ENCODE measurements around the gene MYO9B. TPM values are rescaled to one million over a fixed set of nuclear protein-coding genes. Genes with fewer than 3 reads are reported as not detected.

MYO9B gene
- total and polyA plus RNA-seq, 2 of the 13 experiments (the other 11 are each of a cell fraction or from before 2014, with no cell fraction given): 18.0 to 18.3 TPM

- TF ChIP-seq THAP8 (CRISPR knock-in tag; IDR thresholded peaks at IDR 0.05; ENCODE audit: borderline replicate concordance) (no peak), HOXA3 (CRISPR knock-in tag; IDR thresholded peaks at IDR 0.05) (no peak), ZNF746 (CRISPR knock-in tag; IDR thresholded peaks at IDR 0.05) (0 out of 2 replicates have a peak, but pooled peaks have one; percentile 17), ZNF589 (CRISPR knock-in tag; conservative IDR thresholded peaks at IDR 0.05) (no peak), THAP7 (CRISPR knock-in tag; IDR thresholded peaks at IDR 0.05) (no peak), ZNF496 (CRISPR knock-in tag; IDR thresholded peaks at IDR 0.05; ENCODE audit: insufficient replicate concordance) (no peak), ZNF773 (CRISPR knock-in tag; IDR thresholded peaks at IDR 0.05; ENCODE audit: borderline replicate concordance) (no peak), NONO (IDR thresholded peaks at IDR 0.05) (no peak), NONO (CRISPR knock-in tag; conservative IDR thresholded peaks at IDR 0.05) (0 out of 2 replicates have a peak, but pooled peaks have one; percentile 9), ARID2 (CRISPR knock-in tag; IDR thresholded peaks at IDR 0.05; ENCODE audit: borderline replicate concordance) (no peak), RFXANK (CRISPR knock-in tag; IDR thresholded peaks at IDR 0.05) (no peak), ZBTB4 (CRISPR knock-in tag; IDR thresholded peaks at IDR 0.05; ENCODE audit: borderline replicate concordance) (no peak), ZBTB1 (CRISPR knock-in tag; IDR thresholded peaks at IDR 0.05; ENCODE audit: borderline replicate concordance) (no peak), ZNF747 (CRISPR knock-in tag; IDR thresholded peaks at IDR 0.05; ENCODE audit: borderline replicate concordance) (no peak)
- TF ChIP-seq, protein P1, sequence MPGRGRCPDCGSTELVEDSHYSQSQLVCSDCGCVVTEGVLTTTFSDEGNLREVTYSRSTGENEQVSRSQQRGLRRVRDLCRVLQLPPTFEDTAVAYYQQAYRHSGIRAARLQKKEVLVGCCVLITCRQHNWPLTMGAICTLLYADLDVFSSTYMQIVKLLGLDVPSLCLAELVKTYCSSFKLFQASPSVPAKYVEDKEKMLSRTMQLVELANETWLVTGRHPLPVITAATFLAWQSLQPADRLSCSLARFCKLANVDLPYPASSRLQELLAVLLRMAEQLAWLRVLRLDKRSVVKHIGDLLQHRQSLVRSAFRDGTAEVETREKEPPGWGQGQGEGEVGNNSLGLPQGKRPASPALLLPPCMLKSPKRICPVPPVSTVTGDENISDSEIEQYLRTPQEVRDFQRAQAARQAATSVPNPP (CRISPR knock-in tag; IDR thresholded peaks at IDR 0.05): no peak
- TF ChIP-seq, protein P2, sequence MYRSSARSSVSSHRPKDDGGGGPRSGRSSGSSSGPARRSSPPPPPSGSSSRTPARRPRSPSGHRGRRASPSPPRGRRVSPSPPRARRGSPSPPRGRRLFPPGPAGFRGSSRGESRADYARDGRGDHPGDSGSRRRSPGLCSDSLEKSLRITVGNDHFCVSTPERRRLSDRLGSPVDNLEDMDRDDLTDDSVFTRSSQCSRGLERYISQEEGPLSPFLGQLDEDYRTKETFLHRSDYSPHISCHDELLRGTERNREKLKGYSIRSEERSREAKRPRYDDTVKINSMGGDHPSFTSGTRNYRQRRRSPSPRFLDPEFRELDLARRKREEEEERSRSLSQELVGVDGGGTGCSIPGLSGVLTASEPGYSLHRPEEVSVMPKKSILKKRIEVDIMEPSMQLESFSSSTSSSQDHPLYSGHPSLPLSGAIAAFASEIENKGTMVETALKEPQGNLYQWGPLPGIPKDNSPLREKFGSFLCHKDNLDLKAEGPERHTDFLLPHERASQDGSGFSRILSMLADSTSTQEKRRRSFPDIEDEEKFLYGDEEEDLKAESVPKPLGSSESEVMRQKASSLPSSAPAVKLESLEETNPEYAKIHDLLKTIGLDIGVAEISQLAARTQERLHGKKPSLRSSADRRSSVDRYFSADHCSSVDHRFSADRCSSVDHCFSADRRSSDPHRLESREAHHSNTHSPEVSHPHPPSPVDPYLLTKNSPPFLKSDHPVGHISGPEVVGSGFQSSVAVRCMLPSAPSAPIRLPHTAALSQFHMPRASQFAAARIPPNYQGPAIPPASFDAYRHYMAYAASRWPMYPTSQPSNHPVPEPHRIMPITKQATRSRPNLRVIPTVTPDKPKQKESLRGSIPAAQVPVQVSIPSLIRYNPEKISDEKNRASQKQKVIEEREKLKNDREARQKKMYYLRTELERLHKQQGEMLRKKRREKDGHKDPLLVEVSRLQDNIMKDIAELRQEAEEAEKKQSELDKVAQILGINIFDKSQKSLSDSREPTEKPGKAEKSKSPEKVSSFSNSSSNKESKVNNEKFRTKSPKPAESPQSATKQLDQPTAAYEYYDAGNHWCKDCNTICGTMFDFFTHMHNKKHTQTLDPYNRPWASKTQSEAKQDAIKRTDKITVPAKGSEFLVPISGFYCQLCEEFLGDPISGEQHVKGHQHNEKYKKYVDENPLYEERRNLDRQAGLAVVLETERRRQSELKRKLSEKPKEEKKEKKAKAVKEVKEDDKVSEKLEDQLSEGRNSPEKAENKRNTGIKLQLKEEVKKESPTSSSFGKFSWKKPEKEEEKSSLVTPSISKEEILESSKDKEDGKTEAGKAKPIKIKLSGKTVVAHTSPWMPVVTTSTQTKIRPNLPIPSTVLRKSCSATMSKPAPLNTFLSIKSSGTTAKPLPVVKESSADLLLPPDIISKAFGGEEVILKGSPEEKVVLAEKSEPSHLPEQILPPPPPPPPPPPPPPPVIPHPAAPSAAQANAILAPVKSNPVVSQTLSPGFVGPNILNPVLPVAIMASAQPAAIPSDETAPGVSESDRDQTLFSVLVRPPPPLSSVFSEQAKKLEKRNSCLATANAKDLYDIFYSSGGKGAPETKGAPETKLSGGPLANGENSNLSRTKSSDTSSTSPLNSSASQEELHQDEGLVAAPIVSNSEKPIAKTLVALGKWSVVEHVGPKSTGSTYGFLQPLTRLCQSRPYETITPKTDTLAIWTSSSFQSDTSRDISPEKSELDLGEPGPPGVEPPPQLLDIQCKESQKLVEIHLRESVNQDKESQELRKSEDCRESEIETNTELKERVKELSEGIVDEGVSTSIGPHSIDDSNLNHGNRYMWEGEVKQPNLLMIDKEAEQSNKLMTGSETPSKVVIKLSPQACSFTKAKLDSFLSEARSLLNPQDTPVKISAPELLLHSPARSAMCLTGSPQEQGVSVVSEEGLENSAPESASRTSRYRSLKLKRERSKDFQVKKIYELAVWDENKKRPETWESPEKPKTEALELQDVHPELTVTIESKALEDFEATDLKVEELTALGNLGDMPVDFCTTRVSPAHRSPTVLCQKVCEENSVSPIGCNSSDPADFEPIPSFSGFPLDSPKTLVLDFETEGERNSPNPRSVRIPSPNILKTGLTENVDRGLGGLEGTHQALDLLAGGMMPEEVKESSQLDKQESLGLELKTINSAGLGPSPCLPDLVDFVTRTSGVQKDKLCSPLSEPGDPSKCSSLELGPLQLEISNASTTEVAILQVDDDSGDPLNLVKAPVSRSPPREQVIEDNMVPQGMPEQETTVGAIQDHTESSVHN (CRISPR knock-in tag; IDR thresholded peaks at IDR 0.05): 0 out of 2 replicates have a peak, but pooled peaks have one; percentile 18
These were observed 943 bp upstream of the MYO9B start (continued) for GRCh38 chr19:17074634-17075034.
